Uterus (tissue), 4 donors: ENCODE data around the gene ADAMTS14. TPM values are rescaled to one million over a fixed set of nuclear protein-coding genes. Genes with fewer than 3 reads are reported as not detected.

ENCODE experiments used
- DNase-seq, 2 donors: peaks; one replicate each; pipeline ENCODE4 v3.0.0-alpha.2; 2019 to 2020
- H3K27ac ChIP-seq, 2 donors: fragments of 200-600 bp; sonication (generic); 1 replicate in 1 of 2; 2 replicates in 1 of 2; pipeline ENCODE4 v1.5.1; 2016 to 2018
- H3K27me3 ChIP-seq, 2 donors: fragments of 200-600 bp; sonication (generic); one replicate each; pipeline ENCODE4 v1.5.1; 2018 to 2019; ENCODE audit warnings: control low read depth in 1 of 2
- H3K36me3 ChIP-seq, 2 donors: fragments of 200-600 bp; sonication (generic); one replicate each; pipeline ENCODE4 v1.5.1; 2019; ENCODE audit warnings: control low read depth in 1 of 2
- H3K4me1 ChIP-seq, 2 donors: fragments of 200-600 bp; sonication (generic); one replicate each; pipeline ENCODE4 v1.5.1; 2018 to 2019; ENCODE audit warnings: control low read depth in 1 of 2
- H3K4me3 ChIP-seq, 2 donors: fragments of 200-600 bp; sonication (generic); 1 replicate in 1 of 2; 2 replicates in 1 of 2; pipeline ENCODE4 v1.5.1; 2018 to 2019; ENCODE audit warnings: mild to moderate bottlenecking in 1 of 2
- H3K9me3 ChIP-seq, 2 donors: fragments of 200-600 bp; sonication (generic); one replicate each; pipeline ENCODE4 v1.5.1; 2019; ENCODE audit warnings: control low read depth in 1 of 2
- POLR2A ChIP-seq, 2 donors: fragments of 450-650 bp; IDR thresholded peaks; one replicate each; pipeline ENCODE4 v1.6.1; 2016; ENCODE audit warnings: antibody characterized with exemption in 2 of 2, mild to moderate bottlenecking in 1 of 2, moderate library complexity in 1 of 2
- intact Hi-C: fragments of 100-400 bp; cut with DNase I; formaldehyde crosslinking; loops from one replicate; pipeline ENCODE4 v1.15.1; 2023; ENCODE audit warnings: low total_unique reads
- total RNA-seq, 4 donors: library from RNA; depleted of rRNA in 3 of 4; stranded (reverse); fragments of >200 nt in 3 of 4; gene quantifications; one replicate each; pipeline versions ENCODE4 v1.1.0 to v1.2.4, GENCODE V29; 2014 to 2023
- TF ChIP-seq, protein P1 (sequence below), 4 experiments: fragments of 200-600 bp in 2 of 4; fragments of 450-650 bp in 2 of 4; sonication (generic) in 2 of 4; IDR thresholded peaks; one replicate each; pipeline ENCODE4 v1.5.1; 2016 to 2019; ENCODE audit warnings: antibody characterized with exemption in 4 of 4, mild to moderate bottlenecking in 2 of 4, moderate library complexity in 1 of 4
- donor health status: DM: yes; HTN: yes; CAD: no.

ADAMTS14 gene
- total RNA-seq, 4 donors from 2014 or later = 0.18 to 3.7 TPM; not detected in 2

DNA sequence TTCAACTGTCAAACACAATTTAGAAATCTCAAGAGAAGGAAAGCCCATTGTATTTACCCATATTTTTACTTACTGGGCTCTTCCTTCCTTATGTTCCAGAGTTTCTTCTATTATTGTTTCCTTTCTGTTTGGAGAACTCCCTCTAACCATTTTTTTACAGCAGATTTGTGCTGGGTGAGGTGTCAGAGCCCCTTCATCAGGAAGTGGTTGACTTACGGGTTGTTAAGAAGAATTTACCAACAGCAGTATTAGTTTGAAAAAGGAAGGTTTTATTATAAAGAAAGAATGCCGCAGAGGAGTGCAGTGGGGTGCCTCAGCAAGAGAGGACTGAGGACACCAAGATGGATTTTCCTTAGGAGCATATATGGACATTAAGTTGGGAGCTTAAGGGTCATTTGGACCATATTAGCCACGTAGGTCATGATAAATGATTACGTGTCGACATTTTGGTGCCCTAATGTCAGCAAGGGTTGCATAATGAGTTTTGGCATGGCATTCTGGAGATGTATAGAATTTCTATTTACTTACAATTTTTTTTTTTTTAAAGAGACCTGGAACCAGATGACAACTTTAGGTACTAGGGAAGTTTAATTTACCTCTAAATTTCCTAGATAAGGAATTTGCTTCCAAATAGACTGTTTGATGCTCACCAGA lies 119.2 kb downstream of the ADAMTS14 start:
- H3K27ac ChIP-seq = no peak overlapping the region
- no peaks in the 10 kb centered on the region for H3K36me3 ChIP-seq
- intact Hi-C loops = no loop called here
- no peaks in the 10 kb centered on the region for H3K9me3 ChIP-seq
- TF ChIP-seq, protein P1, sequence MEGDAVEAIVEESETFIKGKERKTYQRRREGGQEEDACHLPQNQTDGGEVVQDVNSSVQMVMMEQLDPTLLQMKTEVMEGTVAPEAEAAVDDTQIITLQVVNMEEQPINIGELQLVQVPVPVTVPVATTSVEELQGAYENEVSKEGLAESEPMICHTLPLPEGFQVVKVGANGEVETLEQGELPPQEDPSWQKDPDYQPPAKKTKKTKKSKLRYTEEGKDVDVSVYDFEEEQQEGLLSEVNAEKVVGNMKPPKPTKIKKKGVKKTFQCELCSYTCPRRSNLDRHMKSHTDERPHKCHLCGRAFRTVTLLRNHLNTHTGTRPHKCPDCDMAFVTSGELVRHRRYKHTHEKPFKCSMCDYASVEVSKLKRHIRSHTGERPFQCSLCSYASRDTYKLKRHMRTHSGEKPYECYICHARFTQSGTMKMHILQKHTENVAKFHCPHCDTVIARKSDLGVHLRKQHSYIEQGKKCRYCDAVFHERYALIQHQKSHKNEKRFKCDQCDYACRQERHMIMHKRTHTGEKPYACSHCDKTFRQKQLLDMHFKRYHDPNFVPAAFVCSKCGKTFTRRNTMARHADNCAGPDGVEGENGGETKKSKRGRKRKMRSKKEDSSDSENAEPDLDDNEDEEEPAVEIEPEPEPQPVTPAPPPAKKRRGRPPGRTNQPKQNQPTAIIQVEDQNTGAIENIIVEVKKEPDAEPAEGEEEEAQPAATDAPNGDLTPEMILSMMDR (IDR thresholded peaks at IDR 0.05) = no peak
- DNase-seq = no peak
- H3K27me3 ChIP-seq = no peaks in the 10 kb centered on the region
- no peak overlapping the region for H3K4me3 ChIP-seq
- H3K4me1 ChIP-seq = no peaks in the 10 kb centered on the region

DNA sequence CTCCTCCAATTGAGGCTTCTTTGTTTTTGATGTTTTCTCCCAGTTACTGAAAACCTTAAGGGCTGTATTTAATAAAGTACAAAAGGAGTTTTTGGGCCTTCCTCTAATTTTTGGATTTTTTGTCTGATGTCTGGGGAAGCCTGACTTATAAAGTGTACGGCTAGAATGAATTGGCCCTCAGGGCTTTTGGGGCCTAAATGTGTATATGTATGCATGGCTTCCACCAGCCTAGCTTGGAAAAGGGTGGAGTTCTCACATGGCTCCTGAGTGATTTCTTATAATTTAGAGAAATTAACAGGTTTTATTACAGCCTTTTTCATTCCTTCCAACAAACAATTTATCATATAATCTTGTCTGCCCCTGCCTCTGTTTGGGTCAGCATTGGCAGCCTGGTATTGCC lies 123.3 kb downstream of the ADAMTS14 start:
- no peaks in the 10 kb centered on the region for H3K27me3 ChIP-seq
- intact Hi-C loops = no loop called here
- H3K27ac ChIP-seq = no peak overlapping the region
- DNase-seq = no peak
- no peaks in the 10 kb centered on the region for H3K36me3 ChIP-seq
- TF ChIP-seq POLR2A (IDR thresholded peaks at IDR 0.05) = no peak
- TF ChIP-seq, protein P1 (IDR thresholded peaks at IDR 0.05) = no peak
- no peaks in the 10 kb centered on the region for H3K9me3 ChIP-seq
- H3K4me1 ChIP-seq = no peaks in the 10 kb centered on the region
- no peak overlapping the region for H3K4me3 ChIP-seq

DNA sequence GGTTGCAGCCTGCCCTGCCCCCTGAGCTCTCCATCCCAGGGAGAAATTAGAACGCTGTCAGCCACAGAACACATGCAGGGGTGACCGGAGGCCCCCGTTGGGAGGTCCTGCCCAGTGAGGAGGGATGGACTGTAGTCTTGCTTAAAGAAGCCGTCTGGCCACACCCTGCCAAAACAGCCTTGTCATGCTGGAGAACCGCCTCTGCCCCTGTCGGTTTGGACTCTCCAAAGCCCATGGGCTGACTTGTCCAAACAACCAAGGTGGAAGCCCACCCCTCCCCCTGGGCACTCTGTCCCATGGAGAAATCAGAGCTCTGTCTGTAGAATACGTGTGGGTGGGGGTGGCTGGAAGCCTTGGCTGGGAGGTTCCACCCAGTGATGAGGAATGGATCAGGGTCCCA lies 125.5 kb downstream of the ADAMTS14 start:
- Histone ChIP-seq H3K27ac (no peak overlapping the region), H3K9me3 (no peaks in the 10 kb centered on the region), H3K27me3 (no peaks in the 10 kb centered on the region), H3K4me3 (no peak overlapping the region), H3K36me3 (no peaks in the 10 kb centered on the region), H3K4me1 (no peaks in the 10 kb centered on the region)
- intact Hi-C loops = no loop called here
- TF ChIP-seq, protein P1 (IDR thresholded peaks at IDR 0.05) = no peak
- no peak for TF ChIP-seq POLR2A (IDR thresholded peaks at IDR 0.05)
- DNase-seq = no peak

DNA sequence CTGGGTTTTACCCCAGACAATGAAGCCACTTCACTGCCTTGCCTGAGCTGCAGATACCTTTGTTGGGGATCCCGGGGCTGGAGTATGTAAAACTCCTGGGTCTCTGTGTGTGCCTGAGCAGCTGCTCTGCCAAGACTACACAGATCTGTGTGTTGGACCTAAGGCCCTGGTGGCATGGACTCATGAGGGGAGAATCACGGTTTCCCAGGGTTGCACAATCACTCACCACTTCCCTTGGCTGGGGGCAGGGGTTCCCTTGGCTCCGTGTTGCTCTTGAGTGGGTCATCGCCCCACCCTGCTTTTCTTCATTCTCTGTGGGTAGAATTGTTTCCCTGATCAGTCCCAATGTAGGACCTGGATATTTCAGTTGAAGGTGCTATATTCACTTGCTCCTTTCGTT lies 126.8 kb downstream of the ADAMTS14 start:
- H3K9me3 ChIP-seq = no peaks in the 10 kb centered on the region
- intact Hi-C loops = no loop called here
- H3K4me3 ChIP-seq = no peak overlapping the region
- H3K27me3 ChIP-seq = no peaks in the 10 kb centered on the region
- no peak for DNase-seq
- no peak for TF ChIP-seq POLR2A (IDR thresholded peaks at IDR 0.05)
- TF ChIP-seq, protein P1 (IDR thresholded peaks at IDR 0.05) = no peak
- no peak overlapping the region for H3K27ac ChIP-seq
- H3K36me3 ChIP-seq = no peaks in the 10 kb centered on the region
- no peaks in the 10 kb centered on the region for H3K4me1 ChIP-seq

DNA sequence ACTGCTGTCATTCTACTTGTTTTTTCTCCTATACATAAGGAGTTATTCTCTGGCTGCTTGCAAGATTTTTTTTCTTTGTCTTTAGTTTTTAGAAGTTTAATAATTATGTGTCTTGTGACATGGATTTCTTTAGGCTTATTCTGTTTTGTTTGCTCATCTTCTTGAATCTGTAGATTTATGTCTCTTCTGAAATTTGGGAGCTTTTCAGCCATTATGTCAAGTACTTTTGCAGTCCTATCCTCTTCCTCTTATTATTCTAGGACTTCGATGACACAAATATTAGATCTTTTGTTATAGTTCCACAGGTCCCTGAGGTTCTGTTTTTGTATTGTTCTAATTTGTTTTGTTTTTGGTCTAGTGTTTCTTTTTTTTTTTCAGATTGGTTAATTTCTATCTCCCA lies 129.5 kb downstream of the ADAMTS14 start:
- Histone ChIP-seq H3K9me3 (no peaks in the 10 kb centered on the region), H3K36me3 (no peaks in the 10 kb centered on the region), H3K4me1 (no peaks in the 10 kb centered on the region), H3K27me3 (no peaks in the 10 kb centered on the region), H3K4me3 (no peak overlapping the region), H3K27ac (no peak overlapping the region)
- TF ChIP-seq POLR2A (IDR thresholded peaks at IDR 0.05) = no peak
- TF ChIP-seq, protein P1 (IDR thresholded peaks at IDR 0.05) = no peak
- intact Hi-C loops = no loop called here
- DNase-seq = no peak
